Colonic mucosa (tissue), 4 donors: Measurements from ENCODE around the gene SPATA6L. TPM values are rescaled to one million over a fixed set of nuclear protein-coding genes. Genes with fewer than 3 reads are reported as not detected.
"Not testable (repeated sequence)": the region's sequence is repeated elsewhere in the genome, so short reads cannot be mapped to it uniquely, and the experiment has no call there.

ENCODE experiments used
- DNase-seq: peaks from one replicate; pipeline ENCODE4 v3.0.0-alpha.2; 2020
- H3K27ac ChIP-seq: fragments of 200-600 bp; one replicate; pipeline ENCODE4 v1.8.0; 2021
- H3K27me3 ChIP-seq: fragments of 200-600 bp; one replicate; pipeline ENCODE4 v1.8.0; 2021
- H3K36me3 ChIP-seq: fragments of 200-600 bp; one replicate; pipeline ENCODE4 v1.8.0; 2021
- H3K4me1 ChIP-seq: fragments of 200-600 bp; one replicate; pipeline ENCODE4 v1.8.0; 2021; ENCODE audit warnings: mild to moderate bottlenecking
- H3K4me3 ChIP-seq: fragments of 200-600 bp; one replicate; pipeline ENCODE4 v1.8.0; 2021
- H3K9ac ChIP-seq, 2 donors: one replicate each; pipeline ENCODE4 v1.7.0; 2013; ENCODE audit warnings: control low read depth in 2 of 2, low read depth in 2 of 2, low read length in 2 of 2
- H3K9me3 ChIP-seq: fragments of 200-600 bp; one replicate; pipeline ENCODE4 v1.8.0; 2021
- intact Hi-C: fragments of 100-400 bp; cut with DNase I; formaldehyde crosslinking; loops from one replicate; pipeline ENCODE4 v1.14.1; 2022
- total RNA-seq, 2 donors: library from RNA; stranded (reverse); fragmentation: NEBNext Ultra II Directional in 1 of 2; extraction: Animal tissue kit (Norgen Biotek cat#: 25700) in 1 of 2; gene quantifications; one replicate each; pipeline ENCODE4 v1.2.1, GENCODE V29; 2021
- TF ChIP-seq, protein P1 (sequence below): fragments of 200-600 bp; IDR thresholded peaks from one replicate; pipeline ENCODE4 v1.8.0; 2022; ENCODE audit warnings: antibody characterized with exemption, mild to moderate bottlenecking
- donor health status: healthy.
- donor health status: DM: no; HTN: no; CAD: no.
- donor health status: DM: no; HTN: no; CAD: no.

The SPATA6L gene
- total RNA-seq, 2 donors from 2014 or later, result 5.0 to 6.8 TPM

DNA sequence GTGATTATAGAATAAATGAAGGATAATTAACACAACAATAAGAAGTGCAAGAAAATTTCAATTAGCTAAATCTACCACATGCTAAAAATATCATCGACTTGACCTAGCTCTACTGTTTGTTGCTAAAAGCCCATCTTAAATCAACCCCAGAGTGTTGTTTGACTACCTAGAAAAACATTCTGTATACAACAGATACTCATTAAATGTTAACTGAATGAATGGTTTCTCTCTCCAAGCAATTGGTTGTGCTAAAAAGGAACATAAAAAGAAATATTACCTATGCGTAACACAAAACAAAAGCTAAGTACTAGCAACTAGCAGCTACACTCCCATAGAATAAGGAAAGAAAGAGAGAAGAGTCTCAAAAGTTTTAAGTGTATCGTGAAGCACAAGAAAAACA lies 9.7 kb downstream of the SPATA6L start:
- Histone ChIP-seq H3K4me3 (no peak overlapping the region), H3K4me1 (no peaks in the 10 kb centered on the region), H3K27ac (no peak overlapping the region), H3K27me3 (no peaks in the 10 kb centered on the region), H3K9me3 (no peaks in the 10 kb centered on the region), H3K36me3 (no peaks in the 10 kb centered on the region), H3K9ac (no peak overlapping the region)
- no peak for DNase-seq
- intact Hi-C loops, result no loop called here
- TF ChIP-seq, protein P1, sequence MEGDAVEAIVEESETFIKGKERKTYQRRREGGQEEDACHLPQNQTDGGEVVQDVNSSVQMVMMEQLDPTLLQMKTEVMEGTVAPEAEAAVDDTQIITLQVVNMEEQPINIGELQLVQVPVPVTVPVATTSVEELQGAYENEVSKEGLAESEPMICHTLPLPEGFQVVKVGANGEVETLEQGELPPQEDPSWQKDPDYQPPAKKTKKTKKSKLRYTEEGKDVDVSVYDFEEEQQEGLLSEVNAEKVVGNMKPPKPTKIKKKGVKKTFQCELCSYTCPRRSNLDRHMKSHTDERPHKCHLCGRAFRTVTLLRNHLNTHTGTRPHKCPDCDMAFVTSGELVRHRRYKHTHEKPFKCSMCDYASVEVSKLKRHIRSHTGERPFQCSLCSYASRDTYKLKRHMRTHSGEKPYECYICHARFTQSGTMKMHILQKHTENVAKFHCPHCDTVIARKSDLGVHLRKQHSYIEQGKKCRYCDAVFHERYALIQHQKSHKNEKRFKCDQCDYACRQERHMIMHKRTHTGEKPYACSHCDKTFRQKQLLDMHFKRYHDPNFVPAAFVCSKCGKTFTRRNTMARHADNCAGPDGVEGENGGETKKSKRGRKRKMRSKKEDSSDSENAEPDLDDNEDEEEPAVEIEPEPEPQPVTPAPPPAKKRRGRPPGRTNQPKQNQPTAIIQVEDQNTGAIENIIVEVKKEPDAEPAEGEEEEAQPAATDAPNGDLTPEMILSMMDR, result no peak

DNA sequence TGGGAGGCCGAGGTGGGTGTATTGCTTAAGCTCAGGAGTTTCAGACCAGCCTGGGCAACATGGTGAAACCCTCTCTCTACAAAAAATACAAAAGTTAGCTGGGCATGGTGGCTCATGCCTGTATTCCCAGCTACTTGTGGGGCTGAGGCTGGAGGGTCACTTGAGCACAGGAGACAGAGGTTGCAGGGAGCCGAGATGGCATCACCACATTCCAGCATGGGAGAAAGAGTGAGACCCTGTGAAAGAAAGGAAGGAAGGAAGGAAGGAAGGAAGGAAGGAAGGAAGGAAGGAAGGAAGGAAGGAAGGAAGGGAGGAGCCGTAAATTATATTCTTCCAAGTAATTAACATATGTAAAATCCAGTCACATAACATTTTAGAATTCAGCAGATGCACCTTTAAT lies 10.1 kb downstream of the SPATA6L start:
- DNase-seq, H3K27ac ChIP-seq, H3K4me1 ChIP-seq, H3K27me3 ChIP-seq, H3K9ac ChIP-seq, H3K36me3 ChIP-seq, H3K4me3 ChIP-seq, H3K9me3 ChIP-seq, intact Hi-C loops: not testable (repeated sequence)

DNA sequence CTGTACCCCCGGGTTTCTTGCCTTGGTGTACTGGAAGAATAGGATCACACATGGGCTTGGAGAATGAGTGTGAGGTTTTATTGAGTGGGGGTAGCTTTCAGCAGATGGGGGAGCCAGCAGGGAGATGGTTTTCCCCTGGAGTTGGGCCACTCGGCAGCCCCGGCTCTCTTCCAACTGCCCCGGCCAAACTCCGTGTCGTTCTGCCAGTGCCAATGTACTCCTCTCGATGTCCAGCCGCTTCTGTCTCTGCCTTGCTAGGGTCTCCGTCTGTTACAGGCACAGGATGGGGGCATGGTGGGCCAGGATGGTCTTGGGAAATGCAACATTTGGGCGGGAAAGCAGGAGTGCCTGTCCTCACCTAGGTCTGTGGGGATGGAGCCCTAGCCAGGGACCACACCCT lies 11.7 kb downstream of the SPATA6L start:
- no peak for DNase-seq
- Histone ChIP-seq H3K9me3 (no peaks in the 10 kb centered on the region), H3K36me3 (no peaks in the 10 kb centered on the region), H3K9ac (no peak overlapping the region), H3K4me3 (no peak overlapping the region), H3K4me1 (no peaks in the 10 kb centered on the region), H3K27me3 (no peaks in the 10 kb centered on the region), H3K27ac (no peak overlapping the region)
- intact Hi-C loops, result no loop called here
- TF ChIP-seq, protein P1, result no peak

DNA sequence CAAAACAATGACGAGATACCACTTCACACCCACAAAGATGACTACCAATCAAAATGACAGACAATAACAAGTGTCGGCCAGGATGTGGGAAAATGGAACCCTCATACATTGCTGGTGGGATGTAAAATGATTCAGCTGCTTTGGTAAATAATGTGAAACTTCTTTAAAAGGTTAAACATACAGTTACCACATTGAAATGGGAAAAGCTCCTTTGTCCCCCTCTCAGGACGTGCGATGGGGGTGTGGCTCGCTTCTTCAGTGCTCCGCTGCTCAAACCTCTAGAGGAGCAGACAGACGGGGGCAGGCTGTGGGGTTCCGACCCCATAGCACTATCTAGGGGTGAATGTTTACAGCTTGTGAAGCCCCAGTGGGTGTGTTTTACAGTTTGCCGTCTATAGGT lies 12.2 kb downstream of the SPATA6L start:
- Histone ChIP-seq H3K27me3 (no peaks in the 10 kb centered on the region), H3K4me1 (no peaks in the 10 kb centered on the region), H3K9me3 (no peaks in the 10 kb centered on the region), H3K36me3 (no peaks in the 10 kb centered on the region), H3K4me3 (no peak overlapping the region), H3K9ac (no peak overlapping the region), H3K27ac (no peak overlapping the region)
- intact Hi-C loops, result no loop called here
- TF ChIP-seq, protein P1, result no peak
- DNase-seq, result no peak

DNA sequence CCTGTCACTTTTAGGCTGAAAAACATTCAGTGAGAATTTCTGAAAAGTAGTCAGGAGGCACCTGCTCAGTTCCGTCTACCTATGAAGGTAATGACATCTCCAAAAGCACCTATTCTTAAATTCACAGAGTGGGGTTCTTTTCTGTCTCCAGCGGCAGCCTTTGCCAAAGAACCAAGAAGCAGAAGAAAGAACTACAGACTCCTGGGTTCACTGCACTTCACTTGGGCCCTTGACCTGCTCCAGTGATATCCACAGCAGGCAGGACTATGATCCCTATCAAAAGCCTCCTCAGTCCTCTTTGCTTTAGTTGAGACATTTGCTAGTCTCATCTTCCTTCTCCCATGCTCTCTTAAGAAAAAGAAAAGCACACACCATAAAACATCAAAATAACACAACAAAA lies 23.9 kb downstream of the SPATA6L start:
- H3K27ac ChIP-seq, result no peak overlapping the region
- no peaks in the 10 kb centered on the region for H3K27me3 ChIP-seq
- H3K9ac ChIP-seq, result no peak overlapping the region
- H3K4me3 ChIP-seq, result no peak overlapping the region
- no peak for DNase-seq
- TF ChIP-seq, protein P1, result no peak
- intact Hi-C loops, result no loop called here
- H3K4me1 ChIP-seq, result no peaks in the 10 kb centered on the region
- H3K36me3 ChIP-seq, result no peaks in the 10 kb centered on the region
- H3K9me3 ChIP-seq, result no peaks in the 10 kb centered on the region

DNA sequence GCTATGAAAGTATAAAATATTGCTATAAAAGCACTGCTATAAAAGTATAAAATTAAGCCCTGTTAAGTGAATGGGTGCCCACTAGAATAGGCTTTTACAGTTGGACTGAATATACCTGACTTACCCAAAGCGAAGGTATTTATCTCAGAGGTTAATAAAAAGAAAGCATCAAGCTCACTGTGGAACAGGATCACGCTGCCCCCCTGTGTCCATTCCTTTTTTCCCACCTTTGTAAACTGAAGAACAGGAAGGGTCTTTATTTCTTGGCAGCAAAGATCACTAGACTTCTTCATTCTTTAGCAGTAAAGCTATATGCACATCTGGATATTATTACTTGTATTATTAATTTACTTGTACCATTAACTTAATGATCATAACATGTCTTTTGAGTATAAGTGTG lies 26.3 kb downstream of the SPATA6L start:
- no peak for DNase-seq
- Histone ChIP-seq H3K9me3 (no peaks in the 10 kb centered on the region), H3K36me3 (no peaks in the 10 kb centered on the region), H3K27ac (no peak overlapping the region), H3K27me3 (no peaks in the 10 kb centered on the region), H3K9ac (no peak overlapping the region), H3K4me3 (no peak overlapping the region), H3K4me1 (no peaks in the 10 kb centered on the region)
- TF ChIP-seq, protein P1, result no peak
- intact Hi-C loops, result no loop called here
